SK-N-SH treated with all-trans-retinoic acid at 6 μM for 48 hours (cell line): ENCODE measurements around the gene B3GNT7.

Source experiments
- CREB5 ChIP-seq: fragments of 250-450 bp; sonication (Bioruptor Pico); IDR thresholded peaks from 2 replicates; pipeline ENCODE4 v1.5.1; 2020; ENCODE audit warnings: low read depth, mild to moderate bottlenecking, moderate library complexity
- CSDC2 ChIP-seq: fragments of 250-450 bp; sonication (Bioruptor Pico); IDR thresholded peaks from 2 replicates; pipeline ENCODE4 v1.5.0; 2020; ENCODE audit warnings: mild to moderate bottlenecking, moderate library complexity
- ESRRG ChIP-seq: fragments of 250-450 bp; sonication (Bioruptor Pico); IDR thresholded peaks from 2 replicates; pipeline ENCODE4 v1.6.1; 2021; ENCODE audit warnings: mild to moderate bottlenecking
- RARB ChIP-seq: fragments of 250-450 bp; sonication (Bioruptor Pico); IDR thresholded peaks from 2 replicates; pipeline ENCODE4 v1.8.0; 2021; ENCODE audit warnings: mild to moderate bottlenecking, moderate library complexity
- TCF4 ChIP-seq: fragments of 250-450 bp; sonication (Bioruptor Pico); IDR thresholded peaks from 2 replicates; pipeline ENCODE4 v1.8.0; 2021; ENCODE audit warnings: mild to moderate bottlenecking, moderate library complexity, borderline replicate concordance
- TOX ChIP-seq: fragments of 250-450 bp; sonication (Bioruptor Pico); IDR thresholded peaks from 2 replicates; pipeline ENCODE4 v1.8.0; 2021; ENCODE audit warnings: mild to moderate bottlenecking, moderate library complexity, borderline replicate concordance
- ZFP3 ChIP-seq: fragments of 250-450 bp; sonication (Bioruptor Pico); IDR thresholded peaks from 2 replicates; pipeline ENCODE4 v1.5.0; 2020; ENCODE audit warnings: mild to moderate bottlenecking, moderate library complexity
- ZFP30 ChIP-seq: fragments of 450-650 bp; formaldehyde crosslinking; IDR thresholded peaks from 2 replicates; pipeline ENCODE4 v1.5.0; 2022; ENCODE audit warnings: mild to moderate bottlenecking, moderate library complexity
- TF ChIP-seq, protein P1 (sequence below): fragments of 250-450 bp; sonication (Bioruptor Pico); IDR thresholded peaks from 2 replicates; pipeline ENCODE4 v1.5.0; 2020; ENCODE audit warnings: mild to moderate bottlenecking, moderate library complexity
- TF ChIP-seq, protein P2 (sequence below): fragments of 250-450 bp; sonication (Bioruptor Pico); IDR thresholded peaks from 2 replicates; pipeline ENCODE4 v1.8.0; 2020; ENCODE audit warnings: mild to moderate bottlenecking, moderate library complexity, borderline replicate concordance

- TF ChIP-seq CSDC2 (CRISPR knock-in tag) (no peak), TOX (no peak), CREB5 (CRISPR knock-in tag) (no peak), ESRRG (CRISPR knock-in tag) (no peak), ZFP30 (no peak), ZFP3 (CRISPR knock-in tag) (no peak), TCF4 (CRISPR knock-in tag) (no peak), RARB (no peak)
- TF ChIP-seq, protein P1, sequence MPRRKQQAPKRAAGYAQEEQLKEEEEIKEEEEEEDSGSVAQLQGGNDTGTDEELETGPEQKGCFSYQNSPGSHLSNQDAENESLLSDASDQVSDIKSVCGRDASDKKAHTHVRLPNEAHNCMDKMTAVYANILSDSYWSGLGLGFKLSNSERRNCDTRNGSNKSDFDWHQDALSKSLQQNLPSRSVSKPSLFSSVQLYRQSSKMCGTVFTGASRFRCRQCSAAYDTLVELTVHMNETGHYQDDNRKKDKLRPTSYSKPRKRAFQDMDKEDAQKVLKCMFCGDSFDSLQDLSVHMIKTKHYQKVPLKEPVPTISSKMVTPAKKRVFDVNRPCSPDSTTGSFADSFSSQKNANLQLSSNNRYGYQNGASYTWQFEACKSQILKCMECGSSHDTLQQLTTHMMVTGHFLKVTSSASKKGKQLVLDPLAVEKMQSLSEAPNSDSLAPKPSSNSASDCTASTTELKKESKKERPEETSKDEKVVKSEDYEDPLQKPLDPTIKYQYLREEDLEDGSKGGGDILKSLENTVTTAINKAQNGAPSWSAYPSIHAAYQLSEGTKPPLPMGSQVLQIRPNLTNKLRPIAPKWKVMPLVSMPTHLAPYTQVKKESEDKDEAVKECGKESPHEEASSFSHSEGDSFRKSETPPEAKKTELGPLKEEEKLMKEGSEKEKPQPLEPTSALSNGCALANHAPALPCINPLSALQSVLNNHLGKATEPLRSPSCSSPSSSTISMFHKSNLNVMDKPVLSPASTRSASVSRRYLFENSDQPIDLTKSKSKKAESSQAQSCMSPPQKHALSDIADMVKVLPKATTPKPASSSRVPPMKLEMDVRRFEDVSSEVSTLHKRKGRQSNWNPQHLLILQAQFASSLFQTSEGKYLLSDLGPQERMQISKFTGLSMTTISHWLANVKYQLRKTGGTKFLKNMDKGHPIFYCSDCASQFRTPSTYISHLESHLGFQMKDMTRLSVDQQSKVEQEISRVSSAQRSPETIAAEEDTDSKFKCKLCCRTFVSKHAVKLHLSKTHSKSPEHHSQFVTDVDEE (CRISPR knock-in tag), result no peak
- TF ChIP-seq, protein P2, sequence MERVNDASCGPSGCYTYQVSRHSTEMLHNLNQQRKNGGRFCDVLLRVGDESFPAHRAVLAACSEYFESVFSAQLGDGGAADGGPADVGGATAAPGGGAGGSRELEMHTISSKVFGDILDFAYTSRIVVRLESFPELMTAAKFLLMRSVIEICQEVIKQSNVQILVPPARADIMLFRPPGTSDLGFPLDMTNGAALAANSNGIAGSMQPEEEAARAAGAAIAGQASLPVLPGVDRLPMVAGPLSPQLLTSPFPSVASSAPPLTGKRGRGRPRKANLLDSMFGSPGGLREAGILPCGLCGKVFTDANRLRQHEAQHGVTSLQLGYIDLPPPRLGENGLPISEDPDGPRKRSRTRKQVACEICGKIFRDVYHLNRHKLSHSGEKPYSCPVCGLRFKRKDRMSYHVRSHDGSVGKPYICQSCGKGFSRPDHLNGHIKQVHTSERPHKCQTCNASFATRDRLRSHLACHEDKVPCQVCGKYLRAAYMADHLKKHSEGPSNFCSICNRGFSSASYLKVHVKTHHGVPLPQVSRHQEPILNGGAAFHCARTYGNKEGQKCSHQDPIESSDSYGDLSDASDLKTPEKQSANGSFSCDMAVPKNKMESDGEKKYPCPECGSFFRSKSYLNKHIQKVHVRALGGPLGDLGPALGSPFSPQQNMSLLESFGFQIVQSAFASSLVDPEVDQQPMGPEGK (CRISPR knock-in tag), result no peak
Measured at GRCh38 chr2:231372326-231372725, 23.2 kb upstream of the B3GNT7 start.
